GM21528 (cell line): Measurements from ENCODE around the gene MMP28.

Experiments used
- ATAC-seq: cut with Tn5 transposase; IDR thresholded peaks from one replicate; pipeline ENCODE4 v1.9.1; 2021; ENCODE audit warnings: mild to moderate bottlenecking, moderate library complexity; ENCODE audit not compliant: unreplicated experiment, low FRiP score

The MMP28 gene

GRCh38 chr17:35745749-35746320 is 49.6 kb downstream of the MMP28 start:
- no peak for ATAC-seq

GRCh38 chr17:35745246-35745645 is 50.2 kb downstream of the MMP28 start:
- no peak for ATAC-seq

GRCh38 chr17:35744830-35745229 is 50.6 kb downstream of the MMP28 start:
- ATAC-seq = no peak

DNA sequence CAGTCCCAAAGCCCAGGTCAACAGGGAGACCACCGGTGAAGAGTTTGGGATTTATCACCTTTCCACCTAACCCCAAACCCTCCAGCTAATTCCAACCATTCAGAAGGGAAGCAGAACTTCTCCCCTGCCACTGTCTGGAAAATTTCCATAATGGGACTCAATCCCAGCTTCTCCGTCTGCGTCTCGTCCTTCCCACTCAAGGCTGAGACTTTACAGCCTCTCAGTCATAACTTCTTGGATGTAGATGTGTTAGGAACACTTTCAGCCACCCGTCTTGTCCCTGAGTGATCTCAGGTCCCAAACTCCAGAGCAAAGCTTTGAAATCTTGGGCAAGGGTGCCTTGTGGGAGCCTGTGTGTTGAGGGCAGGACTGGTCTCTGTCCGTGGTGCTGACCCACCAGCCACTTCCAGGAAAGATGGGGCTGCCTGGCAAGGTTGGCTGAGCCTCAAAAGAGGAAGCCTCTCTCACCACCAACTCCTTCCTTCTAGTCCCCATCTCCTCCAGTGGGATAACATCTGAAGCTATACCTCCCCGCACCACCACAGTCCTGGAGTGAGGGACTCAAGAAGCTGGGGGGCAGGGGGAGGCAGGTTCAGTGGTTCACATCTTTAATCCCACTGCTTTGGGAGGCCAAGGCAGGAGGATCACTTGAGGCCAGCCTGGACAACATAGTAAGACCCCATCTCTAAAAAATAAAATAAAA is 51.7 kb downstream of the MMP28 start:
- no peak for ATAC-seq

DNA sequence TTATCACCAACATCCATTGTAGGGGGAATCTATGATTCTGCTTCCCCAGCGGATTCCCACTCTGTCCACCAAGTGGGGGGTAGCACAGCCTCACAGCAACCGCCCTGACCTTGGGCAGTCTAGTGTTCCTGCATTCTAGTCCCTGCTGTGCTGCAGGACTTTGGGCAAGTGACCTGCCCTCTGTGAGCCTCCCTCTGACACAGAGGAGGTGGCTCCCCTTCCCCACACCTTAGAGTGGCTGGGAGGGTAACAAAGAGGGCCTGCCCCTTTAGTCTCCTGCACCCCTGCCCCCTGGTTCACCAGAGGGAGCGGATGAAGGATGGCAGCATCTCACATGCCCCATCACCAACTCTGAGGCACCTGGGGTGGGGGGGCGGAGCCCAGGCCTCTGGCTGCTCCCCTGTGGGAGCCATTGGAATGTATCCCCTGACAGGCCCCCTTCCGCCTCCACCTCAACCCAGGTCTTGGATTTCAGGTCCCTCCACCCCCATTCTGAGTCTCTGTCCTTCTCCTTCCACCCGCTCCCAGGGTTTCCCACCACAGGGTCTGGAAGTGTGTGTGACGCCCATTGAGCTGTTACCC is 52.5 kb downstream of the MMP28 start:
- no peak for ATAC-seq

DNA sequence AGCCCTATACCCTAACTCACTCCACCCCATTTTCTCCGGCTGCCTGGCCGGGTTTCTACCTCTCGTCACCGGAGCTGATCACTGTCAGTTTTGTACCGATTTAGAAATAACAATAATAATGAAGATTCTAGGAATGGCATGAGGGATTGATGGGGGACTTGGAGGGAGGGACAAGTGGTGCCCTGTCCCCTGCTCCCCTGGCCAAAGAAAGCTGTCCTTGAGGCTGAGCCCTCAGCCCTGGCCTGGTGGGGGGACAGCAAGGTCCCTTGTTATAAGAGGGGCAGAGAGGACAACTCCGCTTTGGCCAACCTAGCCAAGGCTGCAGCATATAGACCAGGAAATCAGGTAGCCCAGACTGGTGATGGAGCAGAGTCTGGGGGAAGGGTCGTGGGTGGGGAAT is 52.9 kb downstream of the MMP28 start:
- ATAC-seq = no peak

DNA sequence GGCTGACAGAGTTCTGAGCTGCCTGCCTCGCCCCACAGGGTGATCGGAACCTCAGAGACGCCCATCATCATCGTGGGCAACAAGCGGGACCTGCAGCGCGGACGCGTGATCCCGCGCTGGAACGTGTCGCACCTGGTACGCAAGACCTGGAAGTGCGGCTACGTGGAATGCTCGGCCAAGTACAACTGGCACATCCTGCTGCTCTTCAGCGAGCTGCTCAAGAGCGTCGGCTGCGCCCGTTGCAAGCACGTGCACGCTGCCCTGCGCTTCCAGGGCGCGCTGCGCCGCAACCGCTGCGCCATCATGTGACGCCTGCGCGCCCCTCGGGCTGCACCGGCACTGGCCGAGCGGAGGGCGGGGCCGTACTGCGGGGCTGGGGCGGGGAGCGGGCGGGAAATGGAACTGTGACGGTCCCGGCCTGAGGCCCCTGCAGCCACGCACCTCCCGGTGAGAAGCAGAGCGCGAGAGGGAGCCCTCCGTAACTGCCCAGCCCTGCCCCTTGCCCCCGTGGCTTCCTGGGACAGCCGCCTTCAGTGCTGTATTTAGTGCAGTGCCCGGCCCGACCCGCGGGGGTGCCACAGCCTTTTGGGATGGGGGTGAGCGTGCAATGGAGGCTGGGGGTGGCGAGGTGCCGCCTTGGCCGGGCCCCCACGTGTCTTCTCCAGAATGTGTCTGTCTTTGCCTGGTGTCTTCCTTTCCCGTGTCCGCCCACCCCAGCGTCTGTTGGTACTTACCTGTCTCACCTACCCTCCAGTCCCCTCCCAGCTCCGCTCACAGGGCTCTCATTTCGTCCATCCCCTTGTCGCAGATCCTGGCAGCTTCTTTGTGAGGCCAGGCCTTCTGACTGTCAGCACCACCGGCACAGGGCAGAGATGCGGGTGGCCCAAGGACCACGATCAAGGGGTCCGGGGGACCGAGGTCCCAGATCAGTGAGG is 54.2 kb downstream of the MMP28 start:
- no peak for ATAC-seq

DNA sequence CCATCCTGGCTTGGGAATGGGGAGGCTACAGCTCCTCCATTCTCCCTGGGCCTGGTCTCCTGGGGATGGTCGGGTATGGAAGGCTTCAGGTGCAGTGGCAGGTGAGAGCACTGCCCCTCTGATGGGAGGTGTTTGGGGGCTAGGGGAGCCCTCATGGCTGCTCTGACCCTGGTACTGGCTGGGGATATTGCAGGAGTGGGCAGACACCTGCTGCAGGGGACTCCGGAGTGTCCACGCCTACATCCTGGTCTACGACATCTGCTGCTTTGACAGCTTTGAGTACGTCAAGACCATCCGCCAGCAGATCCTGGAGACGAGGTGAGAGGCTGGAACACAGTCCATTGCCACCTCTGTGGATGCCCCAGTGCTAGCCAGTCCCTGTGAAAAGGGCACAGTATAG is 55.2 kb downstream of the MMP28 start:
- no peak for ATAC-seq

GRCh38 chr17:35738519-35739133 is 56.8 kb downstream of the MMP28 start:
- ATAC-seq = no peak

GRCh38 chr17:35736236-35736635 is 59.2 kb downstream of the MMP28 start:
- ATAC-seq = no peak

DNA sequence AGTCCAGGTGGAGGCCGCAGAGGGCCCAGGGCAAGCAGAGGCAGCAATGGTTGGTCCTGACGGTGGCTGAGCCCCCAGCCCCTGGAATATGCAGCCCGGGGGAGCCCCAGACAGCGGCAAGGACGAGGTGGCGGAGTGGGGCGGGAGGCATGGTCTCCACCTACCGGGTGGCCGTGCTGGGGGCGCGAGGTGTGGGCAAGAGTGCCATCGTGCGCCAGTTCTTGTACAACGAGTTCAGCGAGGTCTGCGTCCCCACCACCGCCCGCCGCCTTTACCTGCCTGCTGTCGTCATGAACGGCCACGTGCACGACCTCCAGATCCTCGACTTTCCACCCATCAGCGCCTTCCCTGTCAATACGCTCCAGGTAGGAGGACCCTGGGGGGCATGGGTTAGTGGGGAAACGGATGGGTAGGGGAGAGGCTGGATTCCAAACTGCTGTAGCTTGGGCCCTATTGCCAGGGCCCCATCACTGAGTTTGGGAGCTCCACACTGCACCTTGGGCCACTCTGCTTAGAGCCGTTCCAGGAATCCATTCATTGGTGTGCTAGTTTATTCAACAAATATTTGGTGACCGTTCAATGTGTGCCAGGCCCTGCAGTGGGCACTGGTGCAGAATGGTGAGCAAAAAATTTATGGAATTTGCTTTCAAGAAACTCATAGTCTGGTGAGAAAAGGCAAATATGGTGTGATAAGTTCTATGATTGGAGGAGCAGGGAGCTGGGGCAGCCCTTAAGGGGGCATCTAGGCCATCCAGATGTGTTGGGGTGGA is 60.2 kb downstream of the MMP28 start:
- no peak for ATAC-seq

- ATAC-seq = no peak
Measured at GRCh38 chr17:35734396-35734795, 61.0 kb downstream of the MMP28 start.

DNA sequence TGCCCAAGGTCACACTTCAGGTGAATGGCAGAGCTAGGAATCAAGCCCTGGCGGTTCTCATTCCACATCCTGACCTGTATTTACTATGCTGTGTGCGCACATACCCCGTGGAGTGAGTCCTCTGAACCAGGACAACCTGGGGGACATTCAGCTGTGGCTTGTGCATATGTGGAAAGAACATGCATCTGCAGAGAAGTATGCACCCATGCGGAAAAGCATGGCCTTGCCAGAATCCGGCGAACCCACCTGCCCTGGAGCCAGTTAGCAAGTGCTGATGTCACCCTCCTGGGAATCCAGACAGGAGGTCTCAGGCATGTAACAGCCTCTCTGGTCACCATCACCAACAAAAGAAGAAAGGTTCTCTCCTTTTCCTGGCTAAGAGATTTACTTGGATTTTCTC is 62.1 kb downstream of the MMP28 start:
- no peak for ATAC-seq

DNA sequence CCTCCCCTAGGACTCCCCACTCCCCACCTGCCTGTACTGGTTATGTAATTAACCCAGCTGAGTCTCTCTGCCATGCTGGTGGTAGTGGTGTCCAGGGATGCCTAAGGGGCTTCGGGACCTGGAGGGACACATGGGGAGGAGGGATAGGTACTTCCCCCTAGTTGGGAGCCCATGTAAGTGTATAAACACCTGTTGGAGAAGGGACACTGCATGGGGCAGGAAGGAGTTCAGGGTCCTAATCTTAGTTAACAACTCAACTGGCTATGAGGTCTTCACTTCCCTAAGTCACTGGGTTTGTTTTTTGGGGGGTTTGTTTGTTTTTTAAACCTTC is 62.7 kb downstream of the MMP28 start:
- ATAC-seq = no peak

DNA sequence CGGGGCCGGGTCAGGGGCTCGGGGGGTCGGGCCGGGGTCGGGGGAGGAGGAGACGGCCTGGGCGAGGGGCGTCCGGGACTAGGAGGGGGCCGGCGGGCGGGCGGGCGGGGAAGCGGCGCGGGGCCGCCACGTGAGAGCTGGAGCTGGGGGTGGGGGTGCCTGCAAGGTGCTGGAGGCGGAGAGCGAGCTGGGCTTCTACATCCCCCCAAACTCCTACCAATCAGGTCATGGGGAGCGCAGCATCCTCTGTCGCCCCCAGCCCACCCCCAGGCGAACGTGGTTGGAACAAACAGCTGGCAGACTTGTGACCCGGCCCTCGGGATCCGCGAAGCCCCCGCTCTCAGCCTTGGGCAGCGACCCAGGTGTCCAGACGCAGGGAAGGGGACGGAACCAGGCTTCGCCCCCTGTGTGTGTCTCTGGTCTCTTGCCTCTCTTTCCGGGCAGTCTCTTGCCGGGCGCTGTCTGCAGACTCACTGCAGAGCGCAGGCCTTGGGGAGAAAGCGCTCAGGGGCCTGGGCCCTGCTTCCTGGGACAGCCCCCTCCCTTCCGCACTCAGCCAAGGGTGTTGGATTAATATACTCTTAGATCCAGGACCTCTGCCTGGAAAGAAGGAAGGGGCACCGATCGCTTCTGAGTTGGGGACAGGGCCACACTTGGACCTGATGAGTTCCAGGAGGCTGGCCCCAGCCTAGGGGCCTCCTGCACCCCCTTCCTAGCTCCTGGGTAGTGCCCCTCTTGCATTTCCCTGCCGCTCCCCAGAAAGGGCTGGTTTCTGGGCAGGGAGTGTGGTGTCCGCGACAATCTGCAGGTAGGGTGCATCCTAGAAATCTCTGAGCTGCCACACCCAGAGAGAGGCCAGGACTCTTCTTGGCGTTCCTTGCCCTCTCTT is 63.3 kb downstream of the MMP28 start:
- ATAC-seq = no peak

DNA sequence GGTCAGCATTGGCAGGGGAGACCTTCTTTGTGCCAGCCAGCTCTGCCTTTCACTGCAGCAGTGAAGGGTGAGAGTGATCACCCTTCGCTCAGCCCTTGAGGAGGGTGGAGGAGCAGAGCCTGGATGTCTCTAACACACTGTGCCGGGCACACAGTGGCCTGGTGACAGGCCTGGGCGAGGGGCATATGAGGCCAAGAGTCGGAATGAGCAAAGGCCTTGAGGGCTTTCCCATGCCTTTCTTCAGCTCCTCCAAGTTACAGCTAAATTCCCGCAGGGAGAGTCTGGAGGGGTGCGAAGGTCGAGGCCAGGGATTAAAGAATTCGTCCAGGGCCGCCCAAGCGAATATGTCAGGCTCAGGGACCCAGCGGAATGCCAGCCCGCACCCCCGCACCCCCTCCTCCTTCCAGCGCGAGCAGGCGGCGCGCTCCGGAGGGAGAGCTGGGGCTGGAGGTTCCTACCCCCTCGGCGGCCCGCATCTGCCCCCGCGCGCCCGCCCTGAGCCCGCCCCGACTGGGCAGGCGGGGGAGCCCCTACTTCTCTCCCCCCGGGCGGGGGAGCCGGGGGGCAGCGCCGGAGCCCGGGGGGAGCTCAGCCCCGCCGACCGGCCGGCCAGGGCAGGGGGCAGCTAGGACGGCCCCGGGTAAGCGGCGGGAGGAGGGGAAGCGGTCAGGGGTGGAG is 64.1 kb downstream of the MMP28 start, which contains the start of gene RASL10B:
Gene RASL10B (plus strand): TSS at position 401 of the 678 bp plus-strand sequence. CDS start 3,546 bp downstream, outside the sequence.
- ATAC-seq = no peak

DNA sequence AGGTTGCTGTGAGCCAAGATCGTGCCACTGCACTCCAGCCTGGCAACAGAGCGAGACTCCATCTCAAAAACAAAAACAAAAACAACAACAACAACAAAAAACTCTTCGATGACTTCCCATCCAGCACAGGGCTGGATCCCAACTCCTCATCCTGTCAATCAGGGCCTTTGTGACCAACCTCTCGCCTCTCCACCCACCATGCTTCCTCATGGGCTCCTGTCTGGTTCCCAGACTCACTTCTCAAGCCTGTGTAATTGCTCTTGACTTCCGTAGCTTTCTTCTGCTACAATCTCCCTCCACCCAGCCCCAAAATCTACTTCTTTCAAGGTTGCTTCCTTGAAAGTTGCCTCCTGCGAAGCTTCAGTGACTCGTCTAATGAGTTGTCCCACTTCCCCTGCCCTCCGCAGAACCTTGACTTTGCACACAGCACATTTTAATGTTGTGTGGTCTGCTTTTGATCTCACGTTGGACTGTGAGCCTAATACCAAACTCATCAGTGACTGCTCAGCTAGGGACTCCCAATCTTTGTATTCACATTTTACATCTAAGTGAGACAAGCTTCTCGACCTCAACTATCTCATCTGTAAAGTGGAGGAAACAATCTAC is 64.9 kb downstream of the MMP28 start:
- ATAC-seq = no peak

DNA sequence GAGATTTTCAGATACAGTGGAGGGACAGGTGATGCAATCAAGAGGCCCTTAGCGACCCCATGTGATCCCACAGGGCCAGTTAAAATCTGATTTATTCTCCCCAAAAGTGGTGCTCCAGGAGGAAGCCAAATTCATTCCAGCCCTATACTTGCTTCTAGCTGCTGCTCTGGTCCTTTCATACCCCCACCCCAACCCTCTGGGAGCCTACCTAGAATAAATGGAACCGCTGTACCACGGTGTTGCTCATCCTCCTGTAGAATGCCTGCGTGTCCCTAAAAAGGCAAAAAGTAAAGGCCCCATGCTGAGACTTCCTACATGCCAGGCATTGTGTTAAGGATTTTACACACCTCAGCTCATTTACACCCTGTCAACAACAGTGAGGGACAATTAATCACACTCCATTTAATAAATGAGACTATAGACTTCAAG is 66.0 kb downstream of the MMP28 start:
- no peak for ATAC-seq
